ENCODE results near the gene HEATR3.

DNA sequence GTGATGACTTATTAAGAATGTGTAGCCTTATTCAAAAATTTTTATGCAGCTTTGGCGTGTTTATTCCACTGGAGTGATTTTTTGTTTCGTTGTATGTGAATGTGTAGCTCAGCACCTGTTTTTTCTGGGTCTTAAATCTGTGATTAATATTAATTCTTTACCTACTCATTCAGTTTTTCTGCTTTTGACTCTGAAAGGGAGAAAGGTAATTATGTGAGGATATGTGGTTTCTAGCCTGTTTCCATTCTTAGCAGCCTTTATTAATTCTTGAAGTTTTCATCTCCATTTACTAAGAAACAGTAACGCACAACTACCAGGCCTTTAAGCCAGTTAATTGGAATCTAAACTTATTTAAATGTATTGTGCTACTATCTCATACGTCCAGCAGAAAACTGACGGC, 7.0 kb downstream of the HEATR3 start:
- TF ChIP-seq, protein P1, sequence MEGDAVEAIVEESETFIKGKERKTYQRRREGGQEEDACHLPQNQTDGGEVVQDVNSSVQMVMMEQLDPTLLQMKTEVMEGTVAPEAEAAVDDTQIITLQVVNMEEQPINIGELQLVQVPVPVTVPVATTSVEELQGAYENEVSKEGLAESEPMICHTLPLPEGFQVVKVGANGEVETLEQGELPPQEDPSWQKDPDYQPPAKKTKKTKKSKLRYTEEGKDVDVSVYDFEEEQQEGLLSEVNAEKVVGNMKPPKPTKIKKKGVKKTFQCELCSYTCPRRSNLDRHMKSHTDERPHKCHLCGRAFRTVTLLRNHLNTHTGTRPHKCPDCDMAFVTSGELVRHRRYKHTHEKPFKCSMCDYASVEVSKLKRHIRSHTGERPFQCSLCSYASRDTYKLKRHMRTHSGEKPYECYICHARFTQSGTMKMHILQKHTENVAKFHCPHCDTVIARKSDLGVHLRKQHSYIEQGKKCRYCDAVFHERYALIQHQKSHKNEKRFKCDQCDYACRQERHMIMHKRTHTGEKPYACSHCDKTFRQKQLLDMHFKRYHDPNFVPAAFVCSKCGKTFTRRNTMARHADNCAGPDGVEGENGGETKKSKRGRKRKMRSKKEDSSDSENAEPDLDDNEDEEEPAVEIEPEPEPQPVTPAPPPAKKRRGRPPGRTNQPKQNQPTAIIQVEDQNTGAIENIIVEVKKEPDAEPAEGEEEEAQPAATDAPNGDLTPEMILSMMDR (IDR thresholded peaks at IDR 0.05; ENCODE audit: control extremely low read depth in 1 of 3, insufficient read depth in 1 of 3, low read depth in 1 of 3, low read length in 3 of 3) = no peak
- TF ChIP-seq CEBPB (IDR thresholded peaks at IDR 0.05; ENCODE audit: low read depth, low read length) (no peak), EP300 (IDR thresholded peaks at IDR 0.05; ENCODE audit: borderline replicate concordance in 1 of 2, low read depth in 2 of 2, low read length in 2 of 2) (no peak)
